Lung microvascular endothelial cell (primary cell): ENCODE measurements around the gene RUNX2. TPM values are rescaled to one million over a fixed set of nuclear protein-coding genes. Genes with fewer than 3 reads are reported as not detected.
"Not testable (repeated sequence)": the region's sequence is repeated elsewhere in the genome, so short reads cannot be mapped to it uniquely, and the experiment has no call there.

Source experiments
- DNase-seq, 2 donors: peaks; one replicate each; pipeline versions ENCODE4 v3.0.0 to v3.0.0-alpha.2; 2010; ENCODE audit warnings: low read depth in 2 of 2
- total RNA-seq: library from RNA; depleted of rRNA; stranded (reverse); fragments of >200 nt; gene quantifications from 2 replicates; pipeline ENCODE4 v1.2.1, GENCODE V29; 2014

The RUNX2 gene
- total RNA-seq, 1 donor from 2014 or later = not detected

DNA sequence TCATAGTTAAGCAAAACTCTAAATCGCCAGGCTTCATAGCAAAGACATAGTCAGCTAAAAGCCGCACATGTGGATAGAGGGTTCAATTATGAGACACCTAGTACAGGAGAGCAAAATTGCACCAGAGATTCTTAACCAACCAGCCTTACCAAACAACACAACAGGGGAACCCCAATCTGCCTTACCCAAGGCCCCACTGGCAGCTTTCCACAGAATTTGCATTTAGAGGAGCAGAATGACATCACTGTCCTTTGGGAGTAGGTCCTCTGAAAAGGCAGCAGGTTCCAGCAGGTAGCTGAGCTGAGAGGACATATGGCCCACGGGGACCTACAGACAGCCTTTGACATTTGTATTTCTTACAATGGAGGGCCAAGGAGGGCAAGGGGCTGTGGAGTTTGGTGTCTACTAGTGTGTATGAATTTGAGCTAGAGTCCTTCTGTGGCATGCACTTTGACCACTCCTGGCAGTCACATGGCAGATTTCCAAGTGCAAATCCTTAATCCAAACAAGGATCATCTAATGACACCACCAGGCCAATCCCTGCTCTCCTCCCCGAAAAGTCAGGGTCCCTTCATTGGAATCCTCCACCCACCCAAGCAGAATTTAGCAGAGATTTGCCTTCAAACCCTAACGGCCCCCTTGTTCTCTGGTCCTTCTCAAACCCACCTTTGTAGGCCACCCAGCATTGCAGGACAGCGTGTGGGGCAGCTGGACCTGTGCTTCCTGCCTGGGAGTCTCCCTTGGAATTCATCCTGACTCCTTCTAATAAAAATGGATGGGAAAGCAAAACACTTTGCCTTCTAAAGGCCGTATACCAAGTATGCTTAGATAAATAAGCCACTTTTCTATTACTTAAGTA, 220.8 kb downstream of the RUNX2 start:
- no peak for DNase-seq

DNA sequence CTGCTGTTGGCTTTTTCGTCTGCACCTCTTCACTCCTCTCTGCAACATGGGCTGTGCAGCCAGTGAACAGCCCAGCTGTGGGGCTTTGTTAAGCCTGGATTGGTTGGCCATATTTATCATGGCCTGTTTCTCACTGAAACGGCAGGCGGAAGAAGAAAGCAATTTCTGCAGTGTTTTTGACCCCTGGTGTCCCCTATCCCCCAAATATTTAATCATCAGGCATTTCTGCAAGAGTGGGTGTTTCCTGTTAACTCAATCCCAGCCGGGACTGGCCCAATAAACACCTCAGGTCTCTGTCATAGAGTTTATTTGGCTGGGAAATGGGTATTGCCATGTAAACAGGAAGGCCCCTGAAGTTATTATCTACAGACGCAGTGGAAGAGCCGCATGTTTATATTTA, 224.4 kb downstream of the RUNX2 start:
- DNase-seq = no peak

DNA sequence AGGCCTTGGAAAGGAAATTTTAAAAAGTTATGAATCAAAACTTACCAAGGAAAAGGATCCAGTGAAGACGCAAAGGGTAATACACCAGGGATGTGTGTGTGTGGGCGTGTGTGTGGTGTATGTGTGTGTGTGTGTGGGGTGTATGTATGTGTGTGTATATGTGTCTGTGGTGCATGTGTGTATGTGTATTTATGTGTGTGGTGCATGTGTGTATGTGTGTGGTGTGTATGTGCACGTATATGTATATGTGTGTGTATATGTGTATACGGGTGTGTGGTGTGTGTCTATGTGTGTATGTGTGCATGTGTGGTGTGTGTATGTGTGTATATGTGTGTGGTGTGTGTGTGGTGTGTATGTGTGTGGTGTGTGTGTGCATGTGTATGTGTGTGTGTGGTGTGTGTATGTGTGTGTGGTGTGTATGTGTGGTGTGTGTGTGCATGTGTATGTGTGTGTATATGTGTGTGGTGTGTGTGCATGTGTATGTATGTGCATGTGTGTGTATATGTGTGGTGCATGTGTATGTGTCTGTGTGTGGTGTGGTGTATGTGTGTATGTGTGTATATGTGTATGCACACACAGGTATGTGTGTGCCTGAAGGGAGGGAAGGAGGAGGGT, 225.7 kb downstream of the RUNX2 start:
- DNase-seq = no peak

DNA sequence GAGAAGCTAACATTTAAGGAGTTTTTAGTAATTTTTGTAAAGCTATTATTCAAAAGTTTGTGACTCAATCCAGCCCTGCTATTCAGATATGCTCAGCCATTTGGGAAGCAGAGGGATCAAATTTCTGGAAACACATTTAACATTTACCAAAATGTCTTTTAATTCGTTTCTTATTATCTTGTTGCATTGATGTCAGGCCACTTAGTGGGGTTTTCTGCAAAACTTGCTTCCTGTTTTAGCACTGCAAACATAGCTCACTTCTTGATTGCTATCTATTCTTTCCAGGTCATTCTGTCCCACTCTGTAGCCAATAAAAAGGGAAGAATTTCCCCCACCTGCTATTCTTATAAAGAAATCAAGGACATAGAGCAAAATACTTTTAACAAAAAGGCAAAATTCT, 226.5 kb downstream of the RUNX2 start:
- no peak for DNase-seq

DNA sequence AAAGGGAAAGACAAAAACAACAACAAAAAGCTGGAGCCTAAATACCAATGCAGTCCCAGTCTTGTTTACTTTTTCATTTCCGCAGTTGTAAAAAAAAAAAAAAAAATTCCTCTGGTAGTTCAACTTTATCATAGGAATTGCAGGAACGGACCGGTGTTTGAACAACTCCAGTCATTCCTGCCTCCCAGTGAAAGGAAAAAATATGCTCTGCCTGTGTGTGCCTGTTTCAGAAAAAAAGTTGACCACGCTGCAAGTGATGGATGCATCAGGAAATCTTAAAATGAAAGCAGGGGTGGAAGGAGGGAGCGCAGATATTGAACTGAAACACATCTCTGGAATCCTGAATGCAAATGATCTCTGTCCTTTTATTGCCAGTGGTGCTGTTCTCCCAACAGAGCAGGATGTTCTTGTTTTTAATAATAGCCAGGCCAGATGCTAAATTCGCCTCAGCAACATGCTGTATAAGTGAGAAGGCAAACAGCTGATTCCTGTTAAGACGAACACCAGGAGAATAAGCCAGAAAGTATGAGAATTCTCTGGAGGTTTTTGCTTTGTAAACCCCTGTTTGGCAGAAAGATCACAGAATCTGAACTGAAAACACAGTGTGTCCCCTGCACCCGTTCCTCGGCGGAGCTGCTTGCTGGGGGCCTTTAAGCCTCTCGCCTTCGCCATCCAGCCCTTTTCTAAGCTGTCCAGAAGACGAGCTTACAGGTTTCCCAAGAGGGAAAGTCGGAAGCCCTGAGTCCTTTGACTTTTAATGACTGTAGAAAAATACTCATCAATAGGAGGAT, 228.0 kb downstream of the RUNX2 start:
- DNase-seq = peak in 1 of 2 donors; percentile 6

DNA sequence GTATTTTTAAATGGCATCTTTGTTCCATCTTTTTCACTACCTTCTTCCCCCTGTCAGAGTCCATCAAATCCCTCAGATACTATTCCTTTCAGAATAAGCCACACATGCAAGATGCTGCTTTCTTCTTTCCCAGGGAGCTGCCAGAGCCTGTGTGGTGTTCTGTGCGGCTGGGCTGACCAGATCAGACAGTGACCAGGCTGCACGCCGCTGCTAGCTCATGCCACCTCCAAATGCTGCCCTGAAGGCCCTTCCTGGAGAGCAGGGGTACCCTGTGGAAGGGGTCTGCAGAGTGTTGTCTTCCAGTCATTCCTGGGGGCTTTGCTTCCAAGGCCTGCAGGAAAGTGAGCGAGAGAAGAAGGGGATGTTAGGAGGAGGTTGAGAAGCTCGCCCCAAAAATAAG, 228.7 kb downstream of the RUNX2 start:
- DNase-seq = no peak

DNA sequence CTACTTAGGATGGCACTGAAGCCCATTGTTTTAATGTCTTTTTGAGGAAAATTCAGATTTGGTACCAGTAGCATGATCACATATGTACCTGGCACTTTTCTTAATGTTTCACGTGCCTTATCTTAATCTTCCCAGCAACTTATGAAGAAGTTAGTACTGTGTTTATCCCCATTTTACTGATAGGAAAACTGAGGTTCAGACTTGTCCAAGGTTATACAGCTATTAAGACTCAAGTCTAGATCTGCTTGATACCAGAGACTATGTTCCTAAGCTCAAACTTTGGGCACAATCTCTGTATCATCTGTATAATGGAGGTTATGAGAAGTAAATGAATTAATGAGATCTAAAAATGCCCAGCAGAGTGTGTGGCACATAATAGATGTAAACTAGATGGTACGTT, 229.3 kb downstream of the RUNX2 start:
- no peak for DNase-seq

DNA sequence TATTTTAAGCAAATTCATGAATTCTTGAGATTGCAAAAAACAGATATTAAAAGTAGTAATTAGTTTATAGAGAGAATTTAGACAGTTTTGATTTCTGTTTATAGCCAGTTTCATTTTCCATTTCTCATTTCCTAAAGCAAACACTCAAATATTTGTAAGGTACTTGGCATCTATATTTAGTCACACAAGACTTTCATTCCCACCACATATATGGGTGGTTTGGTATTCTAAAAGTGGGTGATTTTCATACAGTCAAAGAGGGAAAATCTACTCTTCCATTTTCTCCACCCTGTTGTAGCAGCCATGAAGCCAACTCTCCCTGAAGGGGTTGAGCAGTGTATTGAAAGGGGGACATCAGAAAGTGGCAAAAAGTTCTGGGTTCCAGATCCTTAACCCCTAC, 230.7 kb downstream of the RUNX2 start:
- no peak for DNase-seq

DNA sequence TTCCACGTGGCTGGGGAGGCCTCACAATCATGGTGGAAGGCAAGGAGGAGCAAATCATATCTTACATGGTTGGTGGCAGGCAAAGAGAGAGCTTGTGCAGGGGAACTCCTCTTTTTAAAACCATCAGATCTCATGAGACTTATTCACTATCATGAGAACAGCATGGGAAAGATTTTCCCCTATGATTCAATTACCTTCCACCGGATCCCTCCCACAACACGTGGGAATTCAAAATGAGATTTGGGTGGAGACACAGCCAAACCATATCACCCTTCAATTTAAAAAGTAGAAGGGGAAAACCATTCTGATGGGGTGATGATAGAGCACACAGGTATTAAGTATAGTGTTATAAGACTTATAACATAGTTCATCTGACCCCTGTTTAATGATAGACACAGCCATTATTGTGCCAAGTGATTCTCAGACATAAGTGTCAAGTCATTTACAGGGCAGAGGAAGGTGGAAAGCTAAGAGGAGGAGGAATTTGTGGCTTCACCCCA, 232.2 kb downstream of the RUNX2 start:
- not testable (repeated sequence) for DNase-seq

DNA sequence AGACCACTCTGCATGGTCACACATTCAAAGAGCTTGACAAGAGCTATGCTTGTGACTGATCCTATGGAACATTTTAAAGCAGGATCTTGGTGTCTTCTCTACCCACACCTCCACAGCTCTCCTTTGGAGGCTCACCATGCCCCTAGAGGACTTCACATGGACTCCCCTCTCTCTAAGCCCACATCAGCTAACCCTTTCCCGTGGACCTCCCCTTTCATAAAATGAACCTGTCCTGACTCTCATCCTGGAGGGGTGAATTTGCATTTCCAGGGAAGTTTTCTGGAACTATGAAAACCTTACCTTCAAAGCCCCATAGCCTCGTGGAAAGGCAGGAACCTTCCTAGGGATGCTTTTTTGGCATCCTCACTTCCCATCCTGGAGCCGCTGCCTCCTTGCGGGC, 234.0 kb downstream of the RUNX2 start:
- DNase-seq = no peak

DNA sequence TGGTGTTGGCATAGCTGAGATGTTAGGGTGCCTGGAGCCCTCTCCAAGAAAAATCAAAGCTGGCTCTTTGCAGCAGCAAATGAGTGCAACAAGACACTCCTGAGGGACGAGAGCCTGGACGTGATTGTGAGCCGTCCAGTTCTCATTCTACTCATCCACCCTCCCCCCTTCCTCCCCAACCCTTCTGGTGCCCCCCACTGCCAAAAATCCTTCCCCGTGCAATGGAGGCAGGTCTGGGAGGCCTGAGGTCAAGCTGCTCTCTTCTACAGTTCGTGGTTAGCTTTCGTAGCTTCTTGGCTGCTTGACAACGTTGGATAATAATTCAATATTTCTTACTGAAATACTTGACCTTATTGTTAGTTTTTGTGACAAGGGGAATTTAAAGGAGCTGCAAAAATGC, 234.9 kb downstream of the RUNX2 start:
- no peak for DNase-seq

DNA sequence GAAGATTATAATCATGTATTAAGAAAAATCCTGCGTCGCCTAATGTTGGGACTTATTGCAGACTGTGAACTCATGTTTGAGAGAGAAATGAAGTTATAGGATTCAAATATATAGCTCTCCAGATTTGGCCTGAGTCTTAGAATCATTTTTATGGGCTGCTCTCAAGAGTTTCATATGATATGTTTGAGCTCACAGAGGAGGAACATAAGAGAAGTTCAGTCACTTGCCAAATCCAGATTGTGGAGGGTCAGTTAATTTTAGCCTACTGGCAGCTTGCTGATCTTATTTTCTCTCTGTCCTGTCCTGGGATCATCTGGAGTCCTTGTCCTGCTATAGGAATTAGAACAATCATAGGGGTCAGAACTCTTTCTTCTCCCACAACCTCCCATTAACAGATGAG, 235.7 kb downstream of the RUNX2 start:
- DNase-seq = no peak

DNA sequence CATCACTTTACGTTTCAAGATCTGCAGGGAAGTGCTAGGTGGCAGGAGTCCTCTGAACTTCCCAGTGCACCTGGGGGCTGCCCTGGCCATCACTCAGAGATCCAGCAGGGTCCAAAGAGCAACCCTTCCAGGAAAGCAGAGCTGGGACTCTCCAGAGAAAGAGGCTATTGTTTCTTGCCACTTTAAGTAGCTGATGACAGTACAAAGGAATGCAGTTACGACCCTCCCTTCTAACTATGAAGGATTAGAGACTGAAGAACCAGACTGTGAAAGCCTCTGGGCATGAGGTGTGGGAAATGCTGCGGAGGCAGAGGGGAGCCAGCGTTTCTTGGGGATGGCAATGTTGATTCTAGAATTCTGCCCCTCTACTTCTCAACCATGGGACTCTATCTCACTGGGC, 238.8 kb downstream of the RUNX2 start:
- DNase-seq = no peak

DNA sequence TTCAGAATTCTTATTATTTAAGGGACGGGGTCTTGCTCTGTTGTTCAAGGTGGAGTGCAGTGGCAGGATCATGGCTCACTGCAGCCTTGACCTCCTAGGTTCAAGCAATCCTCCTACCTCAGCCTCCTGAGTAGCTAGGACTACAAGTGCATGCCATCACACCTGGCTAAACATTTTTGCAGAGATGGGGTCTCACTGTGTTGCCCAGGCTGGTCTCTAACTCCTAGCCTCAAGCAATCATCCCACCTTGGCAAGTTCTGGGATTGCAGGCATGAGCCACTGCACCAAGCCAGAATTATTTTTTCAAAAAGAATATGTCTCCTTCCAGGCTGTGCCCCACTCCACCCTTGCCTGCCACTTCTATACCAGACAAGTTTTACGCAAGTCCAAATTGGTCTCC, 239.7 kb downstream of the RUNX2 start:
- DNase-seq = no peak

DNA sequence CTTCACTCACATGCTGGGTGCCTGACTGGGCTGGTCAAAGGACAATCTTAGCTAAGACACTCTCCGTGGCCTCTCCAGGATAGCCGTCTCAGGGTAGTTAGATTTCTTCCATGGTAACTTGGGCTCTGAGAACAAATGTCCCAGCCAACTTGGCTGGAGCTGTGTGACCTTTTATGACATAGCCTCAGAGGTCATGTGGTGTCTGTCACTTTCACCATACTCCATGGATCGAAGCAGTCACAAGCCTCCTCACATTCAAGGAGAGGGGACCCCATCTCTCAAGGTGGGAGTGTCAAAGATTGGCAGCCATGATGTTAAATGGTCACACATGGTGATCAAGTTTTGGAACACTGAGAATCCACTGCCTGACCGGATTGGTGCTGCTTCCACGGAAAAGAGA, 240.5 kb downstream of the RUNX2 start:
- DNase-seq = no peak

DNA sequence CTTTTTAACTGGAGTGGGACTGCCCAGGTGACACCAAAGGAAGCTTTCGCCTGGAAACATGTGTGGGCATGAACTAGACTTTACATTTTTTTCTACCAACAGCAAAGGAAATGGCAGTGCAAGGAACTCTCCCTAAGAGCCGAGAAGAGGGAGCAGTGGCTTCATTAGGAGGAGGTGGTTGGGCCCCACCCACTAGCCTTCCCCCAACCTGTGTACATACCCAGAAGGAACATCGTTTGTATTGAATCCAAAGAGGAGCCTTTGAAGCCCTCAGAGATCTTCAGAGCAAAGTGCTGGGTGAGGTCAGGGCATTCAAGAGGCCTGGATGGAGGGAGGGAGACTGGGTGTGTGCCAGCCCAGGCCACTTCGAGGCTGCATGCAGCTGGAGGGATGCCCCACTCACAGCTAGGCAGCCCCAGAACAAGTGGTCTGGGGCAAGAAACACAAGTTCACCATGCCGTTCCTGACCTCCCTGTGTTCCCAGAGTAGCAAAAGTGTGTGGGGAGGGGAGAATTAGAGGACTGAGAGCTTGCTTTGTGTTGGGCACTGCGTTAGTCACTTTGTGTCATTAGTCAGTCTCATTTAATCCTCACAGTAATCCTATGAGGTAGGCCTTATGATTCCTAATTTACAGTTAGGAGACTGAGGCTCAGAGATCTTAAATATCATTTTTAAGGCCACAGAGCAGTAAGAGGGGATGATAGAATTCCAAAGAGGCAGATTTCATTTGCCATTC, 241.2 kb downstream of the RUNX2 start:
- DNase-seq = no peak

DNA sequence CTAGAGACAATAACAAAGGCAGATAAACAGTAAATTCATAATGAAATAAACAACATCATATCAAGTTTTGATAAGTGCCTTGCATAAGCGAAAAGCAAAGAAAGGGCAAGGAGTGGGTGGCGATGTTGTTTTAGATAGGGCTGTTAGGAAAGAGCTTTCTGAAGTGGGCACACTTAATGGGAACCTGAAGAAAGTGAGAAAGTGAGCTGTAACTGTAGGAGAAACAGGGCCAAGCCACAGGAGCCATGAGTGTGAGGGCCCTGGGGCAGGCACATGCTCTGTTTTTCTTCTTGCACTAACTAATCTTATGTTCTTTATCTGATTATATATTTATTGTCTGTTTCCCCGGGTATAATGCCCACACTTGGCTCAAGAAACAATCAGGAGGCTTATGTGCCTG, 243.0 kb downstream of the RUNX2 start:
- DNase-seq = no peak

DNA sequence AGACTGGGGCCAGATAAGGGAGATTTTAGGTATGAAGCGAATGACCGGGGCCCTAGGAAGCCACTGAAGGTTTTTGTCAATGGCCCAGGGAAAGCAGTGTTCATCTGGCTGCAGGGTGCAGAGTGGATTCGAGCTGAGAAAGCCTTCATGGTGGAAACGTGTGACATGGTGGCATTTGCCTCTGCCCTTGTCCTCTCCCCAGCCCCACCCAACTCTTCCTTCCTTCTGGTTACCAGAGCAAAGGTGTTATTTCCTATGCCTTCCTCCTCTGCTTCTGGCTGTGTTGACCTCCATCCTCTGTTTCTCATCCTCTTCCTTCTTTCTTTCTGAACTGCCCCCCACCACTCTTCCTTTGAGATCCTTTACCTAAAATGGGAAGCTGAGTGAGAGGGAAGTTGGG, 244.7 kb downstream of the RUNX2 start:
- no peak for DNase-seq

DNA sequence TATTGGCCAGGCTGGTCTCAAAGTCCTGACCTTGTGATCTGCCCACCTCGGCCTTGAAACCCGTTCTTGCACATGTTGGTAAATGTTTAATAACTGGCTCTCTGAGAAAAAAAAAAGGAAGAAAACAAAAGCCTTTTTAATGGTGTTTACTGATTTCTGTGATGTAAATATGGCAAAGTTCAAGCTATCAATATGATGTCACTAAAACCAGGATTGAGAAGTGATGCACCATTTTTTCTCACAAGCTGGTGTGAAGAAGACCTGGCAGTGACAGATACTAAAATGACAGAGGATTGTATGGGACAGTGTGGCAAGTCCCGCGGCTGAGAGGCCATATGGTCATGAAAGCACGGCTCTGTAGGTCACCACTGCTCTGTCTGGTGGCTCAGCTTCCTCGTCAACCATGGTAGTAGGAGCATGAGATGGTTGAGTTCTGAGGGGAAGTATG, 245.9 kb downstream of the RUNX2 start:
- no peak for DNase-seq

DNA sequence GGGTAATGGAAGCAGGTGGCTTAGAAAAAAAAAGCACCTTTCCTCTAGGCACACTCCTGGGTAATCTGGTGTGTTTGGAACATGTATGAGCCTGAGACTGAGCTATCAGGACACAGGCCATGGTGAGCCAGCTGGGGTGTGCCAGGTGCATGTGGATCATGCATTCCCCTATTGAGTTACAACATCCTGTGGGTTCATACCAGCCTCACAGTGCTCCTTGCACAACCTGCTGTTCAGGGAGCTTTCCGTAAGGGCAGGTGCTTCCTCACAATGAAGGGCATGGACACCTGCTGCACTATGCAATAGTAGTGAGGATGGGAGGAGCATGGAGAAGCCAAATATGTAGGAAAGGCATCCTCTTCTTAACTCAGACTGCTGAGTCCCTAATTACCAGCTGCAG, 246.8 kb downstream of the RUNX2 start:
- DNase-seq = no peak
